ENCODE results near the gene MAS1L.

Gene MAS1L

GRCh38 chr6:29491574-29491973 lies 3.8 kb upstream of the MAS1L start:
- ATAC-seq, result no peak
- no peak for TF ChIP-seq SNAI2 (CRISPR knock-in tag; IDR thresholded peaks at IDR 0.05)
- TF ChIP-seq TCF4 (CRISPR knock-in tag; IDR thresholded peaks at IDR 0.05; ENCODE audit: borderline replicate concordance), result no peak
- TF ChIP-seq BACH2 (CRISPR knock-in tag; IDR thresholded peaks at IDR 0.05; ENCODE audit: borderline replicate concordance), result no peak
- TF ChIP-seq ESRRG (CRISPR knock-in tag; IDR thresholded peaks at IDR 0.05), result no peak
- TF ChIP-seq ISL1 (CRISPR knock-in tag; IDR thresholded peaks at IDR 0.05), result no peak
- TF ChIP-seq ARNTL (CRISPR knock-in tag; IDR thresholded peaks at IDR 0.05; ENCODE audit: borderline replicate concordance, low read depth), result no peak
- TF ChIP-seq ZFP3 (CRISPR knock-in tag; IDR thresholded peaks at IDR 0.05), result no peak
- TF ChIP-seq ZNF565 (CRISPR knock-in tag; conservative IDR thresholded peaks at IDR 0.05; ENCODE audit: low read depth), result no peak
- no peak for TF ChIP-seq TOX (CRISPR knock-in tag; IDR thresholded peaks at IDR 0.05; ENCODE audit: borderline replicate concordance)
- no peak for TF ChIP-seq CSDC2 (CRISPR knock-in tag; IDR thresholded peaks at IDR 0.05)
- no peak for TF ChIP-seq ZNF8 (CRISPR knock-in tag; IDR thresholded peaks at IDR 0.05)
- TF ChIP-seq OSR1 (CRISPR knock-in tag; IDR thresholded peaks at IDR 0.05), result no peak
- no peak for TF ChIP-seq RARB (CRISPR knock-in tag; IDR thresholded peaks at IDR 0.05)
- no peak for TF ChIP-seq TSHZ2 (CRISPR knock-in tag; IDR thresholded peaks at IDR 0.05)
- no peak for TF ChIP-seq GLIS3 (CRISPR knock-in tag; IDR thresholded peaks at IDR 0.05)
- no peak for TF ChIP-seq ZC3H10 (CRISPR knock-in tag; IDR thresholded peaks at IDR 0.05)
- no peak for TF ChIP-seq PPARA (CRISPR knock-in tag; IDR thresholded peaks at IDR 0.05; ENCODE audit: borderline replicate concordance)
- no peak for TF ChIP-seq CREB5 (CRISPR knock-in tag; IDR thresholded peaks at IDR 0.05; ENCODE audit: low read depth)

- ATAC-seq, result no peak
- TF ChIP-seq CSRNP3 (CRISPR knock-in tag; IDR thresholded peaks at IDR 0.05) (no peak), ISL1 (CRISPR knock-in tag; IDR thresholded peaks at IDR 0.05) (no peak), PATZ1 (CRISPR knock-in tag; IDR thresholded peaks at IDR 0.05; ENCODE audit: borderline replicate concordance) (no peak), RARB (CRISPR knock-in tag; IDR thresholded peaks at IDR 0.05) (no peak)
These were observed 2.8 kb upstream of the MAS1L start for GRCh38 chr6:29490552-29490951.

GRCh38 chr6:29490055-29490454 lies 2.3 kb upstream of the MAS1L start:
- no peak for TF ChIP-seq BACH2 (CRISPR knock-in tag; IDR thresholded peaks at IDR 0.05; ENCODE audit: borderline replicate concordance)
- no peak for TF ChIP-seq OSR1 (CRISPR knock-in tag; IDR thresholded peaks at IDR 0.05)
- no peak for TF ChIP-seq ZNF8 (CRISPR knock-in tag; IDR thresholded peaks at IDR 0.05)
- TF ChIP-seq ZFP30 (CRISPR knock-in tag; IDR thresholded peaks at IDR 0.05), result no peak
- TF ChIP-seq ESRRG (CRISPR knock-in tag; IDR thresholded peaks at IDR 0.05), result no peak
- TF ChIP-seq ZC3H10 (CRISPR knock-in tag; IDR thresholded peaks at IDR 0.05), result no peak
- TF ChIP-seq PPARA (CRISPR knock-in tag; IDR thresholded peaks at IDR 0.05; ENCODE audit: borderline replicate concordance), result no peak
- no peak for TF ChIP-seq ZNF565 (CRISPR knock-in tag; conservative IDR thresholded peaks at IDR 0.05; ENCODE audit: low read depth)
- no peak for TF ChIP-seq ISL1 (CRISPR knock-in tag; IDR thresholded peaks at IDR 0.05)
- TF ChIP-seq CSRNP3 (CRISPR knock-in tag; IDR thresholded peaks at IDR 0.05), result no peak
- no peak for TF ChIP-seq ARNTL (CRISPR knock-in tag; IDR thresholded peaks at IDR 0.05; ENCODE audit: borderline replicate concordance, low read depth)
- no peak for TF ChIP-seq RARB (CRISPR knock-in tag; IDR thresholded peaks at IDR 0.05)
- TF ChIP-seq TOX (CRISPR knock-in tag; IDR thresholded peaks at IDR 0.05; ENCODE audit: borderline replicate concordance), result no peak
- TF ChIP-seq PATZ1 (CRISPR knock-in tag; IDR thresholded peaks at IDR 0.05; ENCODE audit: borderline replicate concordance), result no peak
- no peak for TF ChIP-seq SNAI2 (CRISPR knock-in tag; IDR thresholded peaks at IDR 0.05)
- ATAC-seq, result no peak

Data from SK-N-SH treated with all-trans-retinoic acid at 6 μM for 48 hours (cell line).